Upper lobe of left lung (tissue), 6 donors: Measurements from ENCODE around the gene ARHGAP24. TPM values are rescaled to one million over a fixed set of nuclear protein-coding genes. Genes with fewer than 3 reads are reported as not detected.

ENCODE experiments used
- ATAC-seq, 2 donors: fragments of 200-7000 bp; cut with Tn5 transposase; one replicate each; pipeline ENCODE4 v1.9.1; 2022; ENCODE audit warnings: mild to moderate bottlenecking in 2 of 2, moderate library complexity in 2 of 2; ENCODE audit not compliant: low FRiP score in 2 of 2
- DNase-seq, 2 donors: peaks; one replicate each; pipeline ENCODE4 v3.0.0-alpha.2; 2019 to 2020
- H3K27ac ChIP-seq, 4 donors: fragments of 200-600 bp; sonication (generic); one replicate each; pipeline ENCODE4 v1.5.1; 2016 to 2019
- H3K27me3 ChIP-seq, 4 donors: fragments of 200-600 bp; sonication (generic); one replicate each; pipeline ENCODE4 v1.5.1; 2017 to 2019
- H3K36me3 ChIP-seq, 4 donors: fragments of 200-600 bp; sonication (generic); one replicate each; pipeline ENCODE4 v1.5.1; 2016 to 2019
- H3K4me1 ChIP-seq, 4 donors: fragments of 200-600 bp; sonication (generic); one replicate each; pipeline ENCODE4 v1.5.1; 2018 to 2019
- H3K4me3 ChIP-seq, 4 donors: fragments of 200-600 bp; sonication (generic); one replicate each; pipeline ENCODE4 v1.5.1; 2017 to 2019; ENCODE audit warnings: mild to moderate bottlenecking in 2 of 4, moderate library complexity in 1 of 4
- H3K9me3 ChIP-seq, 4 donors: fragments of 200-600 bp; sonication (generic); one replicate each; pipeline ENCODE4 v1.5.1; 2018 to 2019
- CTCF ChIP-seq, 6 experiments: fragments of 450-650 bp in 4 of 6; fragments of 200-600 bp in 2 of 6; sonication (generic) in 2 of 6; IDR thresholded peaks; one replicate each; pipeline ENCODE4 v1.5.1; 2016 to 2019; ENCODE audit warnings: antibody characterized with exemption in 6 of 6
- EP300 ChIP-seq, 4 donors: sonication (generic); formaldehyde crosslinking; IDR thresholded peaks; one replicate each; pipeline ENCODE4 v1.5.1; 2017; ENCODE audit warnings: antibody characterized with exemption in 4 of 4, control low read depth in 2 of 4
- POLR2A ChIP-seq, 4 donors: fragments of 450-650 bp; IDR thresholded peaks; one replicate each; pipeline ENCODE4 v1.5.1; 2016 to 2017; ENCODE audit warnings: antibody characterized with exemption in 4 of 4, mild to moderate bottlenecking in 2 of 4
- POLR2AphosphoS5 ChIP-seq, 2 donors: sonication (generic); formaldehyde crosslinking; IDR thresholded peaks; one replicate each; pipeline ENCODE4 v1.5.1; 2017; ENCODE audit warnings: antibody characterized with exemption in 2 of 2
- WGBS, 2 donors: methylation state at CpG; one replicate each; pipeline ENCODE4 v1.1.5; 2017 to 2018; 5-methylcytosine and 5-hydroxymethylcytosine counted together
- total RNA-seq, 6 donors: library from RNA; depleted of rRNA in 4 of 6; stranded (reverse); fragments of >200 nt in 4 of 6; gene quantifications; one replicate each; pipeline versions ENCODE4 v1.1.0 to v1.2.1, GENCODE V29; 2016 to 2021
- donor health status: DM: no; HTN: no; CAD: no; lungs with moderate emphysema.
- donor health status: DM: no; HTN: yes; CAD: no; lungs with severe emphysema.

ARHGAP24 gene
- total RNA-seq, 6 donors from 2014 or later: 26.4 to 92.2 (median 52.4) TPM

GRCh38 chr4:85776579-85776978 is 301.6 kb downstream of the ARHGAP24 start:
- H3K4me3 ChIP-seq: no peak overlapping the region
- H3K4me1 ChIP-seq: peaks cover 0 to 6% (median 0%) of the 10 kb centered on the region in 4 donors
- no peaks in the 10 kb centered on the region for H3K9me3 ChIP-seq
- no peaks in the 10 kb centered on the region for H3K36me3 ChIP-seq
- no peaks in the 10 kb centered on the region for H3K27me3 ChIP-seq
- ATAC-seq: no peak
- no peak overlapping the region for H3K27ac ChIP-seq
- no peak for TF ChIP-seq EP300 (IDR thresholded peaks at IDR 0.05)
- TF ChIP-seq POLR2A (IDR thresholded peaks at IDR 0.05): no peak
- TF ChIP-seq CTCF (IDR thresholded peaks at IDR 0.05): no peak
- no peak for TF ChIP-seq POLR2AphosphoS5 (IDR thresholded peaks at IDR 0.05)
- DNase-seq: no peak
- 85 to 86% methylated on average over 1 of the region's 1 CpG for WGBS, 2 donors

- Histone ChIP-seq H3K27ac (peak overlapping the region in 3 of 4 donors; percentile 40 to 57 (median 56)), H3K4me3 (peak overlapping the region in 2 of 4 donors; percentile 12 to 29), H3K4me1 (peaks cover 0 to 6% (median under 1%) of the 10 kb centered on the region in 4 donors), H3K9me3 (no peaks in the 10 kb centered on the region), H3K27me3 (no peaks in the 10 kb centered on the region), H3K36me3 (no peaks in the 10 kb centered on the region)
- no peak for TF ChIP-seq CTCF (IDR thresholded peaks at IDR 0.05)
- TF ChIP-seq POLR2AphosphoS5 (IDR thresholded peaks at IDR 0.05): no peak
- TF ChIP-seq POLR2A (IDR thresholded peaks at IDR 0.05): no peak
- no peak for TF ChIP-seq EP300 (IDR thresholded peaks at IDR 0.05)
- DNase-seq (no peak), ATAC-seq (peak in 1 of 2 donors; percentile 47)
- whole genome bisulfite sequencing, 2 donors: 51 to 53% methylated on average over 3 of the region's 3 CpGs
These were observed 303.1 kb downstream of the ARHGAP24 start for GRCh38 chr4:85777908-85778631.

- WGBS, 2 donors: 63 to 74% methylated on average over 3 of the region's 3 CpGs
- no peaks in the 10 kb centered on the region for H3K27me3 ChIP-seq
- peaks cover 0 to 6% (median 3%) of the 10 kb centered on the region in 4 donors for H3K4me1 ChIP-seq
- H3K36me3 ChIP-seq: no peaks in the 10 kb centered on the region
- TF ChIP-seq POLR2A (IDR thresholded peaks at IDR 0.05) (no peak), EP300 (IDR thresholded peaks at IDR 0.05) (no peak), CTCF (IDR thresholded peaks at IDR 0.05) (no peak), POLR2AphosphoS5 (IDR thresholded peaks at IDR 0.05) (no peak)
- DNase-seq (no peak), ATAC-seq (peak in 1 of 2 donors; percentile 64)
- no peaks in the 10 kb centered on the region for H3K9me3 ChIP-seq
- peak overlapping the region; percentile 40 to 57 (median 48) for H3K27ac ChIP-seq
- peak overlapping the region in 3 of 4 donors; percentile 1 to 29 (median 12) for H3K4me3 ChIP-seq
These were observed 303.7 kb downstream of the ARHGAP24 start for GRCh38 chr4:85778632-85779131.

GRCh38 chr4:85779165-85779564 is 304.2 kb downstream of the ARHGAP24 start:
- H3K4me1 ChIP-seq: peaks cover 0 to 6% (median 5%) of the 10 kb centered on the region in 4 donors
- no peak for TF ChIP-seq EP300 (IDR thresholded peaks at IDR 0.05)
- no peak for TF ChIP-seq POLR2A (IDR thresholded peaks at IDR 0.05)
- no peak for TF ChIP-seq CTCF (IDR thresholded peaks at IDR 0.05)
- no peak for TF ChIP-seq POLR2AphosphoS5 (IDR thresholded peaks at IDR 0.05)
- no peaks in the 10 kb centered on the region for H3K36me3 ChIP-seq
- no peaks in the 10 kb centered on the region for H3K27me3 ChIP-seq
- ATAC-seq (peak in 1 of 2 donors; percentile 80), DNase-seq (no peak)
- H3K27ac ChIP-seq: peak overlapping the region; percentile 40 to 57 (median 48)
- H3K9me3 ChIP-seq: no peaks in the 10 kb centered on the region
- peak overlapping the region in 3 of 4 donors; percentile 1 to 29 (median 12) for H3K4me3 ChIP-seq
